Middle frontal gyrus (tissue), 1 donor: ENCODE measurements around the gene TRABD2A.
A peak's percentile ranks its signal among the peaks of the same experiment; 100 is the strongest.
"Not testable (repeated sequence)": the region's sequence is repeated elsewhere in the genome, so short reads cannot be mapped to it uniquely, and the experiment has no call there.

Source experiments
- DNase-seq: peaks from one replicate; pipeline ENCODE4 v3.0.0-alpha.2; 2015; ENCODE audit warnings: low spot score; ENCODE audit errors: extremely low spot score

TRABD2A gene

GRCh38 chr2:84881581-84882413 is 913 bp upstream of the TRABD2A start:
- DNase-seq = peak; percentile 67

GRCh38 chr2:84880395-84880644 is 564 bp downstream of the TRABD2A start:
- no peak for DNase-seq

GRCh38 chr2:84879584-84880394 is 1.1 kb downstream of the TRABD2A start:
- DNase-seq = no peak

- DNase-seq = no peak
These were observed 1.8 kb downstream of the TRABD2A start for GRCh38 chr2:84878896-84879583.

- DNase-seq = no peak
These were observed 2.4 kb downstream of the TRABD2A start for GRCh38 chr2:84878459-84878858.

GRCh38 chr2:84876369-84876768 is 4.5 kb downstream of the TRABD2A start:
- DNase-seq = no peak

GRCh38 chr2:84875619-84876018 is 5.3 kb downstream of the TRABD2A start:
- not testable (repeated sequence) for DNase-seq

GRCh38 chr2:84875213-84875560 is 5.7 kb downstream of the TRABD2A start:
- no peak for DNase-seq

GRCh38 chr2:84874381-84875212 is 6.3 kb downstream of the TRABD2A start:
- no peak for DNase-seq

GRCh38 chr2:84873350-84873749 is 7.5 kb downstream of the TRABD2A start:
- no peak for DNase-seq

- not testable (repeated sequence) for DNase-seq
These were observed 8.2 kb downstream of the TRABD2A start for GRCh38 chr2:84872691-84873090.

GRCh38 chr2:84870306-84870705 is 10.6 kb downstream of the TRABD2A start:
- no peak for DNase-seq

- DNase-seq = not testable (repeated sequence)
These were observed 12.6 kb downstream of the TRABD2A start for GRCh38 chr2:84868327-84868726.

GRCh38 chr2:84866122-84866521 is 14.8 kb downstream of the TRABD2A start:
- DNase-seq = no peak

- no peak for DNase-seq
These were observed 15.6 kb downstream of the TRABD2A start for GRCh38 chr2:84865181-84865783.

GRCh38 chr2:84862006-84862405 is 18.9 kb downstream of the TRABD2A start:
- no peak for DNase-seq

GRCh38 chr2:84861539-84861938 is 19.3 kb downstream of the TRABD2A start:
- no peak for DNase-seq

- DNase-seq = no peak
These were observed 21.9 kb downstream of the TRABD2A start for GRCh38 chr2:84858937-84859336.

GRCh38 chr2:84858123-84858522 is 22.8 kb downstream of the TRABD2A start:
- no peak for DNase-seq

GRCh38 chr2:84857566-84857965 is 23.3 kb downstream of the TRABD2A start:
- no peak for DNase-seq

GRCh38 chr2:84856787-84857186 is 24.1 kb downstream of the TRABD2A start:
- no peak for DNase-seq
